Memory B cell (primary cell): ENCODE data around the gene CORO1A.
"Not testable (repeated sequence)": the region's sequence is repeated elsewhere in the genome, so short reads cannot be mapped to it uniquely, and the experiment has no call there.

Experiments
- ATAC-seq: fragments of 150-1000 bp; cut with Tn5 transposase; 2 replicates; pipeline ENCODE4 v1.10.0; 2021; ENCODE audit warnings: low read depth, mild to moderate bottlenecking, moderate library complexity
- DNase-seq, 2 donors: peaks; one replicate each; pipeline ENCODE4 v3.0.0; 2022; ENCODE audit warnings: low spot score in 2 of 2
- H3K27ac Mint-ChIP-seq: one replicate; pipeline ENCODE4 v1.8.0; 2022; ENCODE audit warnings: mild to moderate bottlenecking, moderate library complexity, mixed read lengths
- H3K27me3 Mint-ChIP-seq: one replicate; pipeline ENCODE4 v1.8.0; 2022; ENCODE audit warnings: mixed read lengths
- H3K36me3 Mint-ChIP-seq: one replicate; pipeline ENCODE4 v1.8.0; 2022; ENCODE audit warnings: mild to moderate bottlenecking, mixed read lengths
- H3K4me1 Mint-ChIP-seq: one replicate; pipeline ENCODE4 v1.8.0; 2022; ENCODE audit warnings: mixed read lengths
- H3K4me3 Mint-ChIP-seq: one replicate; pipeline ENCODE4 v1.8.0; 2022; ENCODE audit warnings: mild to moderate bottlenecking, moderate library complexity, mixed read lengths
- H3K9me3 Mint-ChIP-seq: one replicate; pipeline ENCODE4 v1.8.0; 2022; ENCODE audit warnings: mixed read lengths

The CORO1A gene

DNA sequence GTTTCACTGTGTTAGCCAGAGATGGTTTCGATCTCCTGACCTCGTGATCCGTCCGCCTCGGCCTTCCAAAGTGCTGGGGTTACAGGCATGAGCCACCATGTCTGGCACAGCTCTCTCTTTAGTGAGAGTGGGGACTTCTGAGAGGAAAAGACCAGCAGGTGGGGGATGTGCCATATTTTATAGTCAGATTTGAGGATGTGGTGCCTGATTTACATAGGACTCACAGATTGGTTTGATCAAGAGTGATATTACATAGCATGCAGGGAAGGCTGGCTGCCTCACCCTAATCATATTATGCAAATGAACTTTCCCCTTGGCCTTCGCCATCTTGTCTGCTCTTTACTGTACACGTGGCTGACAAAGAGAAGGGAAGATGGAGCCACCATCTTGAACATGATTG, 32.3 kb upstream of the CORO1A start:
- DNase-seq (no peak), ATAC-seq (peak; percentile 57)
- Mint-ChIP-seq H3K36me3 (peaks cover 2% of the 10 kb centered on the region), H3K9me3 (peaks cover 2% of the 10 kb centered on the region), H3K27me3 (no peaks in the 10 kb centered on the region), H3K27ac (no peak overlapping the region), H3K4me1 (peaks cover 5% of the 10 kb centered on the region), H3K4me3 (no peak overlapping the region)

DNA sequence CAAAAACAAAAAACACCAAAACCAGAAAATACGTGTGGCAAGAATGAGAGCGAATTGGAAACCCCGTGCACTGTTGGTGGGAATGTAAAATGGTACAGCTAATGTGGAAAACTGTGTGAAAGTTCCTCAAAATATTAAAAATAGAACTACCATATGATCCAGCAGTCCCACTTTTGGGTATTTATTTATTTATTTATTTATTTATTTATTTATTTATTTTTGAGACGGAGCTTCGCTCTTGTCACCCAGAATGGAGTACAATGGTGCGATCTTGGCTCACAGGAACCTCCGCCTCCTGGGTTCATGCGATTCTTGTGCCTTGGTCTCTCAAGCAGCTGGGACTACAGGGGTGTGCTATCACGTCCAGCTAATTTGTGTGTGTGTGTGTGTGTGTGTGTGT, 30.9 kb upstream of the CORO1A start:
- Mint-ChIP-seq H3K27me3 (no peaks in the 10 kb centered on the region), H3K4me1 (peaks cover 5% of the 10 kb centered on the region), H3K27ac (no peak overlapping the region), H3K9me3 (peaks cover 2% of the 10 kb centered on the region), H3K4me3 (no peak overlapping the region), H3K36me3 (peaks cover 2% of the 10 kb centered on the region)
- no peak for DNase-seq
- ATAC-seq: no peak

DNA sequence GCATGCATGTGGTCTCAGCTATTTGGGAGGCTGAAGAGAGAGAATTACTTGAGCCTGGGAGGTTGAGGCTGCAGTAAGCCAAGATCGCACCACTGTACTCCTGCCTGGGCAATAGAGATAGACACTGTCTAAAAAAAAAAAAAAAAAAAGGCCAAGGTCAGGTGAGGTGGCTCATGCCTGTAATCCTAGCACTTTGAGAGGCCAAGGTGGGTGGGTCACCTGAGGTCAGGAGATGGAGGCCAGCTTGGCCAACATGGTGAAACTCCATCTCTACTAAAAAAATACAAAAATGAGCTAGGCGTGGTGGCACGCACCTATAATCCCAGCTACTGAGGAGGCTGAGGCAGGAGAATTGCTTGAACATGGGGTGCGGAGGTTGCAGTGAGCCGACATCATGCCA, 28.2 kb upstream of the CORO1A start:
- ATAC-seq: no peak
- no peak overlapping the region for H3K4me3 Mint-ChIP-seq
- H3K4me1 Mint-ChIP-seq: peaks cover 5% of the 10 kb centered on the region
- H3K27ac Mint-ChIP-seq: no peak overlapping the region
- no peaks in the 10 kb centered on the region for H3K36me3 Mint-ChIP-seq
- no peak for DNase-seq
- no peaks in the 10 kb centered on the region for H3K9me3 Mint-ChIP-seq
- no peaks in the 10 kb centered on the region for H3K27me3 Mint-ChIP-seq

DNA sequence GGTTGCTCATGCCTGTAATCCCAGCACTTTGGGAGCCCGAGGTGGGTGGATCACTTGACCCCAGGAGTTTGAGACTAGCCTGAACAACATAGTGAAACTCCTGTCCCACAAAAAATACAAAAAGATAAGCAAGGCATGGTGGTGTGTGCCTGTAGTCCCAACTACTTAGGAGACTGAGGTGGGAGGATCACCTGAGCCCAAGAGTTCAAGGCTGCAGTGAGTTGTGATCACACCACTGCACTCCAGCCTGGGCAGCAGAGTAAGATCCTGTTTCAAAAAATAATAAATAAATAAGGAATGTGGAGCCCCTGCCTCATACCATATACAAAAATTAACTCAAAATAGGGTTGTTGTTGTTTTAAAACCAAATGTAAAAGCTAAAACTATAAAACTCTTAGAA, 26.2 kb upstream of the CORO1A start:
- Mint-ChIP-seq H3K4me3 (no peak overlapping the region), H3K4me1 (peaks cover 2% of the 10 kb centered on the region), H3K27me3 (no peaks in the 10 kb centered on the region), H3K36me3 (no peaks in the 10 kb centered on the region), H3K9me3 (no peaks in the 10 kb centered on the region), H3K27ac (no peak overlapping the region)
- ATAC-seq (no peak), DNase-seq (no peak)

DNA sequence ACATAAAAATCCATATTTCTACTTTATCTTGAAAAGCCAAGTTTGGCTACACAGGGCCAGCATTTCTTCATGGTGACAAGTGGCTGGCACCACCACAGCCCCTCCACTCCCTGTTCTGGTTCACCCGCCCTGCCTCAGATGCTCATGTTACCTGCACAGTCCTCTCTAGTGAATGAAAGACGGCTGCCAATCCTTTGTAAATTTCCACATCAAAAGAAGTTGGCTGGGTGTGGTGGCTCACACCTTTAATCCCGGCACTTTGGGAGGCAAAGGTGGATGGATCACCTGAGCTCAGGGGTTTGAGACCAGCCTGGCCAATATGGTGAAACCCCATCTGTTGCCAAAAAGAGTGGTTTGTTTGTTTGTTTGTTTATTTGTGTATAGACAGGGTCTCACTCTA, 19.9 kb upstream of the CORO1A start:
- no peaks in the 10 kb centered on the region for H3K27me3 Mint-ChIP-seq
- ATAC-seq (no peak), DNase-seq (no peak)
- H3K4me1 Mint-ChIP-seq: peaks cover 22% of the 10 kb centered on the region
- no peak overlapping the region for H3K4me3 Mint-ChIP-seq
- no peaks in the 10 kb centered on the region for H3K9me3 Mint-ChIP-seq
- no peaks in the 10 kb centered on the region for H3K36me3 Mint-ChIP-seq
- no peak overlapping the region for H3K27ac Mint-ChIP-seq

DNA sequence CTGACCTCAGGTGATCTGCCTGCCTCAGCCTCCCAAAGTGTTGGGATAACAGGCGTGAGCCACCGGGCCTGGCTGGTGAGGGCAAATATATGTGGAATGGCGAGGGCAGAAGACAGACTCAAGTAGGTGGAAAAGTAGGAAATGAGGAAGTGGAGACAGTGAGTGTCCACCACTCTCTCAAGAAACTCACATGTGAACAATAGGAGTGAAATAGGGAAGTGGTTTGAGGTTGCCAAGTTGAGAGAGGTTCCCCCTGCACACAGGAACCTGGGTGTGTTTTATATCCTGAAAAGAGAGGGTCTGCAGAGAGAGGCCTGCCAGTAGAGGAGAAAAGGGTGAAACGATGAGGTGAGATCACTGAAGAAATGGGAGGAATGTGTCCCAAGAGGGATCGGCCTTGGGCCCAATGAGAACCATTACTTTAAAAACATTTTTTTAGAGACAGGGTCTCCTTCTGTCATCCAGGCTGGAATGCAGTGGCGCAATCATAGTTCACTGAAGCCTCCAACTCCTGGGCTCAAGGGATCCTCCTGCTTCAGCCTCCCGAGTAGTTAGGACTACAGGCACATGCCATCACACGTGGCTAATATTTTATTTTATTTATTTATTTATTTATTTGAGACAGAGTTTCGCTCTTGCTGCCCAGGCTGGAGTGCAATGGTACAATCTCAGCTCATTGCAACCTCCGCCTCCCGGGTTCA, 17.1 kb upstream of the CORO1A start:
- peaks cover 22% of the 10 kb centered on the region for H3K4me1 Mint-ChIP-seq
- ATAC-seq (peak; percentile 100), DNase-seq (peak; percentile 19 to 46)
- no peak overlapping the region for H3K27ac Mint-ChIP-seq
- no peaks in the 10 kb centered on the region for H3K9me3 Mint-ChIP-seq
- no peaks in the 10 kb centered on the region for H3K36me3 Mint-ChIP-seq
- H3K27me3 Mint-ChIP-seq: no peaks in the 10 kb centered on the region
- peak overlapping the region; percentile 71 for H3K4me3 Mint-ChIP-seq

DNA sequence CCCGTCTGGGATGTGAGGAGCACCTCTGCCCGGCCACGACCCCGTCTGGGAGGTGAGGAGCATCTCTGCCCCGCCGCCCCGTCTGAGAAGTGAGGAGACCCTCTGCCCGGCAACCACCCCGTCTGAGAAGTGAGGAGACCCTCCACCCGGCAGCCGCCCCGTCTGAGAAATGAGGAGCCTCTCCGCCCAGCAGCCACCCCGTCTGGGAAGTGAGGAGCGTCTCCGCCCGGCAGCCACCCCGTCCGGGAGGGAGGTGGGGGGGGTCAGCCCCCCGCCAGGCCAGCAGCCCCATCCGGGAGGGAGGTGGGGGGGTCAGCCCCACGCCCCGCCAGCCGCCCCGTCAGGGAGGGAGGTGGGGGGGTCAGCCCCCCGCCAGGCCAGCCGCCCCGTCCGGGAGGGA, 14.7 kb upstream of the CORO1A start:
- ATAC-seq, DNase-seq, H3K36me3 Mint-ChIP-seq, H3K4me3 Mint-ChIP-seq, H3K27me3 Mint-ChIP-seq, H3K9me3 Mint-ChIP-seq, H3K27ac Mint-ChIP-seq: not testable (repeated sequence)
- H3K4me1 Mint-ChIP-seq: peaks cover 20% of the 10 kb centered on the region

DNA sequence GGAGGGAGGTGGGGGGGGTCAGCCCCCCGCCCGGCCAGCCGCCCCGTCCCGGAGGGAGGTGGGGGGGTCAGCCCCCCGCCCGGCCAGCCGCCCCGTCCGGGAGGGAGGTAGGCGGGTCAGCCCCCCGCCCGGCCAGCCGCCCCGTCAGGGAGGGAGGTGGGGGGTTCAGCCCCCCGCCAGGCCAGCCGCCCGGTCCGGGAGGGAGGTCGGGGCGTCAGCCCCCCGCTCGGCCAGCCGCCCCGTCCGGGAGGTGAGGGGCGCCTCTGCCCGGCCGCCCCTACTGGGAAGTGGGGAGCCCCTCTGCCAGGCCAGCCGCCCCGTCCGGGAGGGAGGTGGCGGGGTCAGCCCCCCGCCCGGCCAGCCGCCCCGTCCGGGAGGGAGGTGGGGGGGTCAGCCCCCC, 14.0 kb upstream of the CORO1A start:
- H3K27me3 Mint-ChIP-seq, H3K27ac Mint-ChIP-seq, H3K9me3 Mint-ChIP-seq, ATAC-seq, H3K4me3 Mint-ChIP-seq, DNase-seq, H3K36me3 Mint-ChIP-seq: not testable (repeated sequence)
- H3K4me1 Mint-ChIP-seq: peaks cover 20% of the 10 kb centered on the region

DNA sequence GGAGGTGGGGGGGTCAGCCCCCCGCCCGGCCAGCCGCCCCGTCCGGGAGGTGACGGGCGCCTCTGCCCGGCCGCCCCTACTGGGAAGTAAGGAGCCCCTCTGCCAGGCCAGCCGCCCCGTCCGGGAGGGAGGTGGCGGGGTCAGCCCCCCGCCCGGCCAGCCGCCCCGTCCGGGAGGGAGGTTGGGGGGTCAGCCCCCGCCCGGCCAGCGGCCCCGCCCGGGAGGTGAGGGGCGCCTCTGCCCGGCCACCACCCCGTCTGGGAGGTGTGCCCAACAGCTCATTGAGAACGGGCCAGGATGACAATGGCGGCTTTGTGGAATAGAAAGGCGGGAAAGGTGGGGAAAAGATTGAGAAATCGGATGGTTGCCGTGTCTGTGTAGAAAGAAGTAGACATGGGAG, 13.3 kb upstream of the CORO1A start:
- not testable (repeated sequence) for ATAC-seq, H3K36me3 Mint-ChIP-seq, H3K27me3 Mint-ChIP-seq, DNase-seq, H3K27ac Mint-ChIP-seq, H3K4me3 Mint-ChIP-seq, H3K9me3 Mint-ChIP-seq
- H3K4me1 Mint-ChIP-seq: peaks cover 16% of the 10 kb centered on the region

DNA sequence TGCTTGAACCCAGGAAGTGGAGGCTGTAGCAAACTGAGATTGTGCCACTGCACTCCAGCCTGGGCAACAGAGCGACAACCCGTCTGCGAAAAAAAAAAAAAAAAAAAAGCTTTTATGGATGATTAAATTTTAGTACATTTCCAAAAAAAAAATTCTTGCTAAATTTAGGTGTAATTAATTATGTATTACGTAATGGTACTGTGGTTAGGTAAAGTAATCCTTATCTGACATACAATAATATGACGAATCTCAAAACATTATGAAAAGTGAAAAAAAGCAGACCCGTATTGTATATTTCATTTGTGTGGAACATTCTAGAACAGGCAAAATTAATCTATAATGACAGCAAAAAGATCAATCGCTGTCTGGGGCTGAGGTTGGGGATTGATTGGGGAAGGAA, 10.3 kb upstream of the CORO1A start:
- Mint-ChIP-seq H3K27ac (no peak overlapping the region), H3K4me1 (no peaks in the 10 kb centered on the region), H3K27me3 (no peaks in the 10 kb centered on the region), H3K9me3 (no peaks in the 10 kb centered on the region), H3K36me3 (no peaks in the 10 kb centered on the region), H3K4me3 (no peak overlapping the region)
- DNase-seq (no peak), ATAC-seq (no peak)

DNA sequence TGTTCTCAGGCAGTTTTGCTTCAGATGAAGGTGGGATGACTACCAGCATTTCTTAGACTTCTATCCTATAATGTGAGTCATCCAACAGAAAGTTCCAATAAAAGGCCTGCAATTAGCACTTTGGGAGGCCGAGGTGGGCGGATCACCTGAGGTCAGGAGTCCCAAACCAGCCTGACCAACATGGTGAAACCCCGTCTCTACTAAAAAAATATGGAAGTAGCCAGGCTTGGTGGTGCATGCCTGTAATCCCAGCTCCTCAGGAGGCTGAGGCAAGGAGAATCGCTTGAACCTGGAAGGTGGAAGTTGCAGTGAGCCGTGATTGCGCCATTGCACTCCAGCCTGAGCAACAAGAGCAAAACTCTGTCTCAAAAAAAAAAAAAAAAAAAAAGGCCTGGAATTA, 6.5 kb upstream of the CORO1A start:
- not testable (repeated sequence) for ATAC-seq, H3K36me3 Mint-ChIP-seq, H3K4me3 Mint-ChIP-seq, DNase-seq, H3K9me3 Mint-ChIP-seq, H3K27me3 Mint-ChIP-seq, H3K4me1 Mint-ChIP-seq, H3K27ac Mint-ChIP-seq

DNA sequence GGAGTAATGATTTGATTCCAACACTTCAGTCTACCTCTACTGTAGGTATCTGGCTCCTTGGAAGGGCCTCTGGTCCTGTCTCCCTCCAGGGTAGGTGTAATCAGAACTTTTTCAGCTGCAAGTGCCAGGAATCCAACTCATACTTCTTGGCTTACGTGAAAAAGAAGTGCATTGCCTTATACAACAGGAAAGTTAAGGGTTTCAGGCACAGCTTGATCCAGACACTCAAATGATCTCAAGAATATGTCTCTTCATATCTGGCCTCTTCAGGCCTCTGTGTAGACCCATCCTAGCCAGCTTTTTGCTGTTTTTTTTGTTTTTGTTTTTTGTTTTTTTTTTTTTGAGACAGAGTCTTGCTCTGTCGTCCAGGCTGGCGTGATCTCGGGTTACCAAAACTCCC, 4.2 kb upstream of the CORO1A start:
- Mint-ChIP-seq H3K4me1 (peaks cover 7% of the 10 kb centered on the region), H3K9me3 (no peaks in the 10 kb centered on the region), H3K27ac (no peak overlapping the region), H3K36me3 (peaks cover 4% of the 10 kb centered on the region), H3K27me3 (no peaks in the 10 kb centered on the region), H3K4me3 (no peak overlapping the region)
- DNase-seq (no peak), ATAC-seq (no peak)

DNA sequence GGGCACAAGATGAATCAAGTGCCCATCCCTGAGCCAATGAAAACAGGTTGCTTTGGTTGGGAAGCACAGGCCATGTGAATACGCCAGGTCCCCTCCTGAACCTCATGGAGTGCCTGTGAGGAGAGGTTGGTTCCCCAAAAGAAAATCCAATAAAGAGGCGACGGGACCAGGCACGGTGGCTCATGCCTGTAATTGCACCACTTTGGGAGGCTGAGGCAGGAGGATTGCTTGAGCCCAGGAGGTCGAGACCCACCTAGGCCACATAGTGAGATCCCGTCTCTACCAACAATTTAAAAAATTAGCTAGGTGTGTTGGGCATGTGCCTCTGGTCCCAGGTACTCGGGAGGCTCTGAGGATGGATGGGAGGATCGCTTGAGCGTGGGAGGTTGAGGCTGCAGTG, 3.5 kb upstream of the CORO1A start:
- Mint-ChIP-seq H3K27ac (no peak overlapping the region), H3K9me3 (no peaks in the 10 kb centered on the region), H3K4me3 (no peak overlapping the region), H3K4me1 (peaks cover 12% of the 10 kb centered on the region), H3K36me3 (peaks cover 11% of the 10 kb centered on the region), H3K27me3 (no peaks in the 10 kb centered on the region)
- no peak for DNase-seq
- no peak for ATAC-seq

DNA sequence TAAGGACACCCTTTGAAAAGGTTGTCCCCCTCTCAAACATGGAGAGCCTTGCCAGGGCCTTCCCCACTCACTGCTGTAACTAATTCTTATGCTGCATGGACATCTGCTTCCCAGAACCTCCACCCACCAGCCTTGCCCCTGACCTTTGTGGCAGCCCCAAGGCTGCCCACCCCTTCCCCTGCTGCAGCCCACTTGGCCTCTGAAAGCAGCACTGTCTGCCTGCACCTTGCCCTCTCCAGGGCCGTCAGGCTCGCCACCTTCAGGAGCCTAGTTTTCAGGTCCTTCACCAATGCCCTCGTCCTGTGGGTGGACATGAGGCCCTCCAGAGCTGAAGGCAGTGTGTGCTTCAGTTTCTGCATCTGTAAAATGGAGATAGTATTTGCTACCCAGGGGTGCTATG, 2.7 kb upstream of the CORO1A start:
- DNase-seq (no peak), ATAC-seq (no peak)
- Mint-ChIP-seq H3K27ac (peak overlapping the region; percentile 51), H3K36me3 (peaks cover 13% of the 10 kb centered on the region), H3K27me3 (no peaks in the 10 kb centered on the region), H3K9me3 (no peaks in the 10 kb centered on the region), H3K4me1 (peaks cover 14% of the 10 kb centered on the region), H3K4me3 (no peak overlapping the region)

DNA sequence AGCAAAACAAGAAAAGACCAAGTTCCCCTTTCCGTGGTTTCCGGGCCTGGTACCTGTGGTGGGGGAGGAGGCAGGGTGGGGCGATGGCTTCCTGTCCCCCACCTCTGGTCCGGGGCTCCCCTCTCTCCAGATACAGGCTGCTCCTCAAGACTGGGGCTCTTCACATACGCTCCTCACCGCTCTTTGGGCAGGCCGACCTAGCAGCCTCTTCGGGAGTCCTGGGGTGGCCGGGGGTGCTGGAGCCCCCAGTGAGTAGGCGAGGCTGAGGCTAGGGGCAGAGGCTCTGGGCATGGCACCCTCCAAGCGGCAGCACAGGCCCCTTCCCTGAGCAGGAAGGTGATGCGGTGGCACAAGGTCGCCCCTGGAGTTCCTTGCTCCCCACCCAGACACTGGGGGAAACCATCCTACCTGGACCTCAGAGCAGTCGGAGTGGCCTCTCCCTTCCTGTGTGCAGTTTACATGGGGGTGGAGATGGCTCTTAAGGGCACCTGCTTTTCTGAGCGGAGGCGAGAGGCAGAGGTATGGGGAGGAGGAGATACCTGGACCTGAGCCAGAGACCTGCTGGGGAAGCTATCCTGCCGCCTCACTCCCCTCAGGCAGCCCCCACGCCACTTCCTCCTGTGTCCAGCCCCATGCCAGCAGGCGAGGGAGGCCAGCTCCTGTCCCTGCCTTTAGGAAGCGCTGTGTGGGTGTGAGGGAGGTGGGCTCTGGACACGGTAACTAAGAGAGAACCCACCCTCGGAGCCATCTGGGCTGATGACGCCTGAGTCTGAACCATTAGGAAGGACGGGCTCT, 891 bp downstream of the CORO1A start:
- peaks cover 23% of the 10 kb centered on the region for H3K36me3 Mint-ChIP-seq
- no peaks in the 10 kb centered on the region for H3K9me3 Mint-ChIP-seq
- DNase-seq (peak; percentile 72 to 82), ATAC-seq (peak; percentile 72)
- peak overlapping the region; percentile 97 for H3K4me3 Mint-ChIP-seq
- peak overlapping the region; percentile 96 for H3K27ac Mint-ChIP-seq
- peaks cover 29% of the 10 kb centered on the region for H3K4me1 Mint-ChIP-seq
- H3K27me3 Mint-ChIP-seq: no peaks in the 10 kb centered on the region
